HepG2 (cell line): Measurements from ENCODE around the gene NUAK2. TPM values are rescaled to one million over a fixed set of nuclear protein-coding genes. Genes with fewer than 3 reads are reported as not detected.

ENCODE experiments used
- ATAC-seq: fragments of 200-7000 bp; cut with Tn5 transposase; 3 replicates; pipeline ENCODE4 v1.9.1; 2020; ENCODE audit warnings: mild to moderate bottlenecking, moderate library complexity
- BruUV-seq: library from RNA; stranded (reverse); fragments of 400-500 nt; replicated peaks from 2 replicates; lab custom pipeline; 2021; lab: Mats Ljungman, UMichigan
- CTCF ChIA-PET: fragments of 300-600 bp; formaldehyde crosslinking; extraction: SDS; loops from one replicate; lab custom pipeline; 2021; ENCODE audit warnings: low total read pairs, inconsistent platforms, low intra/inter-chr PET ratio; lab: Yijun Ruan, JAX
- POLR2A ChIA-PET: fragments of 350-600 bp; sonication (Branson Sonifier 250); formaldehyde crosslinking; loops from one replicate; lab custom pipeline; 2020; ENCODE audit warnings: antibody characterized with exemption, inconsistent platforms; lab: Yijun Ruan, JAX
- DNase-seq: peaks from one replicate; pipeline ENCODE4 v3.0.0-alpha.2; 2015; ENCODE audit warnings: low spot score
- FAIRE-seq: peaks from 3 replicates; lab custom pipeline; 2011; peaks lifted over from hg19 to GRCh38; lab: Jason Lieb, UNC
- H2AFZ ChIP-seq: one replicate; pipeline ENCODE4 v1.6.1; 2011; ENCODE audit warnings: low read length, inconsistent platforms
- H3K27ac ChIP-seq: fragments of 300-600 bp; 3 replicates; pipeline ENCODE4 v1.8.0; 2011; ENCODE audit warnings: mixed run types, mild to moderate bottlenecking, mixed read lengths, low read length, inconsistent platforms; ENCODE audit not compliant: insufficient read depth; ENCODE audit errors: extremely low read length
- H3K27me3 ChIP-seq, 2 experiments: fragments of 200-600 bp in 1 of 2; 2 replicates in 1 of 2; 3 replicates in 1 of 2; pipeline versions ENCODE4 v1.6.0 to v1.8.0; 2011; ENCODE audit warnings: low read length in 2 of 2, mild to moderate bottlenecking in 2 of 2, moderate library complexity in 2 of 2, inconsistent platforms in 1 of 2; ENCODE audit not compliant: insufficient read depth in 2 of 2, control insufficient read depth in 1 of 2
- H3K36me3 ChIP-seq, 2 experiments: fragments of 200-600 bp in 1 of 2; replicated peaks in 1 of 2; 2 replicates in 1 of 2; 3 replicates in 1 of 2; pipeline versions ENCODE4 v1.5.1 to v1.8.0; 2011; ENCODE audit warnings: low read length in 2 of 2, inconsistent platforms in 1 of 2; ENCODE audit not compliant: insufficient read depth in 2 of 2, control insufficient read depth in 1 of 2
- H3K4me1 ChIP-seq: 2 replicates; pipeline ENCODE4 v1.5.1; 2012; ENCODE audit warnings: low read length, inconsistent platforms; ENCODE audit not compliant: insufficient read depth
- H3K4me2 ChIP-seq: 2 replicates; pipeline ENCODE4 v1.6.0; 2011; ENCODE audit warnings: low read depth, low read length, inconsistent platforms
- H3K4me3 ChIP-seq, 3 experiments: fragments of 200-600 bp in 1 of 3; sonication (generic), shearing (Covaris generic) in 1 of 3; replicated peaks in 1 of 3; 2 replicates each; pipeline ENCODE4 v1.5.1; 2011 to 2016; ENCODE audit warnings: low read length in 3 of 3, inconsistent platforms in 2 of 3, low read depth in 2 of 3, mild to moderate bottlenecking in 2 of 3, control low read depth in 1 of 3, mixed read lengths in 1 of 3; ENCODE audit not compliant: insufficient read depth in 1 of 3
- H3K79me2 ChIP-seq: one replicate; pipeline ENCODE4 v1.6.1; 2011; ENCODE audit warnings: low read length, inconsistent platforms; ENCODE audit not compliant: insufficient read depth
- H3K9ac ChIP-seq: 2 replicates; pipeline ENCODE4 v1.6.0; 2011; ENCODE audit warnings: mild to moderate bottlenecking, low read depth, low read length, inconsistent platforms; ENCODE audit not compliant: insufficient read depth
- H3K9me3 ChIP-seq: 2 replicates; pipeline ENCODE4 v1.5.1; 2012; ENCODE audit warnings: mild to moderate bottlenecking, low read length
- H4K20me1 ChIP-seq: 2 replicates; pipeline ENCODE4 v1.6.0; 2011; ENCODE audit warnings: inconsistent platforms, mild to moderate bottlenecking, low read length, moderate library complexity; ENCODE audit not compliant: insufficient read depth
- AFF4 ChIP-seq: sonication (generic); formaldehyde crosslinking; IDR thresholded peaks from 2 replicates; pipeline ENCODE4 v1.4.0; 2020; ENCODE audit warnings: missing genetic modification reagents
- FLYWCH1 ChIP-seq: sonication (generic); formaldehyde crosslinking; IDR thresholded peaks from 2 replicates; pipeline ENCODE4 v1.8.1; 2023; ENCODE audit warnings: mild to moderate bottlenecking, missing genetic modification reagents
- XRCC5 ChIP-seq: fragments of 200-400 bp; formaldehyde crosslinking; optimal IDR thresholded peaks from 2 replicates; pipeline ENCODE3; 2017; ENCODE audit warnings: mild to moderate bottlenecking, low read length
- ZBTB40 ChIP-seq, 2 experiments: fragments of 450-650 bp in 1 of 2; sonication (generic) in 1 of 2; formaldehyde crosslinking in 1 of 2; IDR thresholded peaks; 2 replicates each; pipeline versions ENCODE4 v1.6.1 to v1.8.0; 2016 to 2022; ENCODE audit warnings: antibody characterized with exemption in 1 of 2, mild to moderate bottlenecking in 1 of 2, missing genetic modification reagents in 1 of 2
- ZZZ3 ChIP-seq: sonication (generic); formaldehyde crosslinking; IDR thresholded peaks from 2 replicates; pipeline ENCODE4 v1.4.0; 2020; ENCODE audit warnings: missing genetic modification reagents, mild to moderate bottlenecking, borderline replicate concordance
- WGBS: methylation state at CpG from one replicate; pipeline ENCODE4 v1.1.6; 2017; ENCODE audit warnings: low lambda C conversion rate; 5-methylcytosine and 5-hydroxymethylcytosine counted together
- in situ Hi-C: cut with HindIII; loops from 2 replicates; pipeline ENCODE4 v1.10.0; 2017; ENCODE audit warnings: low pct_unique_long_range_greater_than_20kb; ENCODE audit not compliant: extremely low pct_ligation_motif_present
- intact Hi-C: fragments of 100-400 bp; cut with micrococcal nuclease; formaldehyde crosslinking; loops from one replicate; pipeline ENCODE4 v1.10.0; 2022; ENCODE audit not compliant: unreplicated experiment
- polyA plus RNA-seq, 8 experiments: library from polyadenylated mRNA; depleted of rRNA in 3 of 8; stranded (reverse) in 7 of 8; unstranded in 1 of 8; fragments of >200 nt; fragmentation: Illumina TruSeq in 4 of 8; extraction: Trizol in 4 of 8; gene quantifications; 2 replicates each; pipeline versions ENCODE4 v1.2.1 to v1.2.3, GENCODE V29; 2011 to 2016; ENCODE audit warnings: low read depth in 4 of 8, missing spikeins in 1 of 8, mixed read lengths in 1 of 8; ENCODE audit not compliant: insufficient read depth in 1 of 8
- total RNA-seq, 5 experiments: library from RNA; depleted of rRNA; stranded (reverse); fragments of >200 nt; fragmentation: Illumina TruSeq; extraction: Trizol; gene quantifications; 2 replicates each; pipeline ENCODE4 v1.2.3, GENCODE V29; 2016; ENCODE audit warnings: low read depth in 1 of 5
- TF ChIP-seq, protein P1 (sequence below): sonication (generic); formaldehyde crosslinking; IDR thresholded peaks from 2 replicates; pipeline ENCODE4 v1.4.0; 2020; ENCODE audit warnings: missing genetic modification reagents

The NUAK2 gene
- total and polyA plus RNA-seq, 2 of the 13 experiments (the other 11 are each of a cell fraction or from before 2014, with no cell fraction given) = 0.75 to 1.1 TPM

- TF ChIP-seq ZBTB40 (IDR thresholded peaks at IDR 0.05) = no peak
- TF ChIP-seq ZBTB40 (CRISPR knock-in tag; IDR thresholded peaks at IDR 0.05) = no peak
- TF ChIP-seq ZZZ3 = no peak
Measured at GRCh38 chr1:205337481-205337880, 15.9 kb upstream of the NUAK2 start (continued).

GRCh38 chr1:205335692-205336091 is 14.1 kb upstream of the NUAK2 start:
- Histone ChIP-seq H4K20me1 (no peaks in the 10 kb centered on the region), H3K4me3 (no peak overlapping the region), H3K79me2 (no peaks in the 10 kb centered on the region), H3K36me3 (no peaks in the 10 kb centered on the region), H3K4me1 (no peaks in the 10 kb centered on the region), H2AFZ (no peak overlapping the region), H3K27me3 (peaks cover 4 to 43% of the 10 kb centered on the region in 2 experiments), H3K4me2 (no peak overlapping the region), H3K27ac (no peak overlapping the region), H3K9ac (no peak overlapping the region), H3K9me3 (no peaks in the 10 kb centered on the region)
- ATAC-seq (peak; percentile 92), FAIRE-seq (peak; percentile 72), DNase-seq (peak; percentile 68)
- CTCF ChIA-PET = interaction anchor here (1.1 to 2.4 kb wide), 7 partner anchors 9 to 189 kb away, joined by 3 to 9 read pairs (median 6); no protein-coding TSS in a partner anchor
- in situ Hi-C loops = loop anchor here (10.0 kb wide), 1 partner anchor 361 kb away; no protein-coding TSS in a partner anchor
- 0% methylated on average over 4 of the region's 4 CpGs for WGBS
- intact Hi-C loops = loop anchor here (1.0 to 10.0 kb wide), 3 partner anchors 119 to 189 kb away; partner anchors contain the start of gene BLACAT1
- no TSS peak for BruUV-seq
- POLR2A ChIA-PET = no interaction called here
- TF ChIP-seq XRCC5 (peak; percentile 98), FLYWCH1 (CRISPR knock-in tag) (no peak), AFF4 (CRISPR knock-in tag) (no peak)
- TF ChIP-seq, protein P1, sequence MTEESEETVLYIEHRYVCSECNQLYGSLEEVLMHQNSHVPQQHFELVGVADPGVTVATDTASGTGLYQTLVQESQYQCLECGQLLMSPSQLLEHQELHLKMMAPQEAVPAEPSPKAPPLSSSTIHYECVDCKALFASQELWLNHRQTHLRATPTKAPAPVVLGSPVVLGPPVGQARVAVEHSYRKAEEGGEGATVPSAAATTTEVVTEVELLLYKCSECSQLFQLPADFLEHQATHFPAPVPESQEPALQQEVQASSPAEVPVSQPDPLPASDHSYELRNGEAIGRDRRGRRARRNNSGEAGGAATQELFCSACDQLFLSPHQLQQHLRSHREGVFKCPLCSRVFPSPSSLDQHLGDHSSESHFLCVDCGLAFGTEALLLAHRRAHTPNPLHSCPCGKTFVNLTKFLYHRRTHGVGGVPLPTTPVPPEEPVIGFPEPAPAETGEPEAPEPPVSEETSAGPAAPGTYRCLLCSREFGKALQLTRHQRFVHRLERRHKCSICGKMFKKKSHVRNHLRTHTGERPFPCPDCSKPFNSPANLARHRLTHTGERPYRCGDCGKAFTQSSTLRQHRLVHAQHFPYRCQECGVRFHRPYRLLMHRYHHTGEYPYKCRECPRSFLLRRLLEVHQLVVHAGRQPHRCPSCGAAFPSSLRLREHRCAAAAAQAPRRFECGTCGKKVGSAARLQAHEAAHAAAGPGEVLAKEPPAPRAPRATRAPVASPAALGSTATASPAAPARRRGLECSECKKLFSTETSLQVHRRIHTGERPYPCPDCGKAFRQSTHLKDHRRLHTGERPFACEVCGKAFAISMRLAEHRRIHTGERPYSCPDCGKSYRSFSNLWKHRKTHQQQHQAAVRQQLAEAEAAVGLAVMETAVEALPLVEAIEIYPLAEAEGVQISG (CRISPR knock-in tag) = no peak
